Measurements from ENCODE around the gene JAKMIP2.

DNA sequence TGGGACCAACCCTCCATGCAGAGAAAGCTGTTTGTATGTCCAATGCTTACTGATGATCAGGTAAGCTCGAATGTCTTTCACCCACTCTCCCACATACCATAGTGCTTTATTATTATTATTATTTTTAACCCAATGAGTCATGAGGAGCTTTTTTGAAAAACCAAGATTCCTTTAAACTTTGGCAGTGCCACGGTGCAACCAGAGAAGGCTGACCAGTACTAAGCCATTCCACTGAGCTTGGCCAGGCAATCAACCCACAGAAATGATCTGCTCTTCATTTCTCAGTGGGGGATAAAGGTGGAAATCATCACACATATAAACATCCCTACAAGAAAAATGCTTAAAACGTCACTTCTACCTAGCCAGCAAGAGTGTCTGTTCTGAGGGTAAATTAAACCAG lies 35.5 kb downstream of the JAKMIP2 start:
- TF ChIP-seq, protein P1, sequence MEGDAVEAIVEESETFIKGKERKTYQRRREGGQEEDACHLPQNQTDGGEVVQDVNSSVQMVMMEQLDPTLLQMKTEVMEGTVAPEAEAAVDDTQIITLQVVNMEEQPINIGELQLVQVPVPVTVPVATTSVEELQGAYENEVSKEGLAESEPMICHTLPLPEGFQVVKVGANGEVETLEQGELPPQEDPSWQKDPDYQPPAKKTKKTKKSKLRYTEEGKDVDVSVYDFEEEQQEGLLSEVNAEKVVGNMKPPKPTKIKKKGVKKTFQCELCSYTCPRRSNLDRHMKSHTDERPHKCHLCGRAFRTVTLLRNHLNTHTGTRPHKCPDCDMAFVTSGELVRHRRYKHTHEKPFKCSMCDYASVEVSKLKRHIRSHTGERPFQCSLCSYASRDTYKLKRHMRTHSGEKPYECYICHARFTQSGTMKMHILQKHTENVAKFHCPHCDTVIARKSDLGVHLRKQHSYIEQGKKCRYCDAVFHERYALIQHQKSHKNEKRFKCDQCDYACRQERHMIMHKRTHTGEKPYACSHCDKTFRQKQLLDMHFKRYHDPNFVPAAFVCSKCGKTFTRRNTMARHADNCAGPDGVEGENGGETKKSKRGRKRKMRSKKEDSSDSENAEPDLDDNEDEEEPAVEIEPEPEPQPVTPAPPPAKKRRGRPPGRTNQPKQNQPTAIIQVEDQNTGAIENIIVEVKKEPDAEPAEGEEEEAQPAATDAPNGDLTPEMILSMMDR (IDR thresholded peaks at IDR 0.05) = no peak
- TF ChIP-seq POLR2A (IDR thresholded peaks at IDR 0.05) (no peak), EP300 (IDR thresholded peaks at IDR 0.05) (no peak)

All from ovary (tissue), 3 donors.